Activated effector memory CD4-positive, alpha-beta T cell treated with Interleukin-2 at 50 U/mL for 16 hours (primary cell): ENCODE results near the gene CAVIN1.
"Not testable (repeated sequence)": the region's sequence is repeated elsewhere in the genome, so short reads cannot be mapped to it uniquely, and the experiment has no call there.

Experiments used
- DNase-seq: peaks from one replicate; pipeline ENCODE4 v3.0.0-alpha.2; 2020

Gene CAVIN1

GRCh38 chr17:42422958-42423712 is at the start of gene CAVIN1:
Gene CAVIN1 (minus strand): TSS chr17:42423256. CDS start chr17:42423097, 159 bp downstream.
- no peak for DNase-seq

GRCh38 chr17:42467889-42468288 is 44.8 kb upstream of the CAVIN1 start:
- DNase-seq, result no peak

- no peak for DNase-seq
Measured at GRCh38 chr17:42463976-42464400, 40.9 kb upstream of the CAVIN1 start.

GRCh38 chr17:42460371-42460770 is 37.3 kb upstream of the CAVIN1 start:
- no peak for DNase-seq

- no peak for DNase-seq
Measured at GRCh38 chr17:42459801-42460281, 36.8 kb upstream of the CAVIN1 start.

- no peak for DNase-seq
Measured at GRCh38 chr17:42459256-42459800, 36.3 kb upstream of the CAVIN1 start.

GRCh38 chr17:42458497-42459255 is 35.6 kb upstream of the CAVIN1 start, which contains the start of gene ATP6V0A1:
Gene ATP6V0A1 (plus strand): TSS chr17:42458878. CDS start chr17:42460895, 2,017 bp downstream.
- DNase-seq, result peak; percentile 76

- no peak for DNase-seq
Measured at GRCh38 chr17:42457107-42457792, 34.2 kb upstream of the CAVIN1 start.

GRCh38 chr17:42456223-42457106 is 33.4 kb upstream of the CAVIN1 start:
- no peak for DNase-seq

GRCh38 chr17:42454987-42455386 is 31.9 kb upstream of the CAVIN1 start:
- DNase-seq, result not testable (repeated sequence)

GRCh38 chr17:42453439-42453838 is 30.4 kb upstream of the CAVIN1 start:
- DNase-seq, result no peak

GRCh38 chr17:42451270-42451669 is 28.2 kb upstream of the CAVIN1 start:
- DNase-seq, result not testable (repeated sequence)

- not testable (repeated sequence) for DNase-seq
Measured at GRCh38 chr17:42449838-42450237, 26.8 kb upstream of the CAVIN1 start.

- not testable (repeated sequence) for DNase-seq
Measured at GRCh38 chr17:42449176-42449575, 26.1 kb upstream of the CAVIN1 start.

- no peak for DNase-seq
Measured at GRCh38 chr17:42442196-42442565, 19.1 kb upstream of the CAVIN1 start.

GRCh38 chr17:42441371-42442195 is 18.5 kb upstream of the CAVIN1 start:
- no peak for DNase-seq

GRCh38 chr17:42438600-42439567 is 15.8 kb upstream of the CAVIN1 start:
- no peak for DNase-seq

GRCh38 chr17:42436391-42436790 is 13.3 kb upstream of the CAVIN1 start:
- DNase-seq, result no peak

GRCh38 chr17:42431758-42432161 is 8.7 kb upstream of the CAVIN1 start:
- DNase-seq, result no peak
